ENCODE data around the gene TYMS. TPM values are rescaled to one million over a fixed set of nuclear protein-coding genes. Genes with fewer than 3 reads are reported as not detected.

Gene TYMS
- total RNA-seq, 2 donors from 2014 or later, result 81.9 to 90.0 TPM

- peaks cover 46% of the 10 kb centered on the region for H3K36me3 Mint-ChIP-seq (ENCODE audit: low read depth)
These were observed 4.7 kb downstream of the TYMS start for GRCh38 chr18:662197-662596.

GRCh38 chr18:666177-666576 is 8.7 kb downstream of the TYMS start:
- H3K9me3 Mint-ChIP-seq, result peaks cover 12% of the 10 kb centered on the region
- peaks cover 59% of the 10 kb centered on the region for H3K36me3 ChIP-seq (ENCODE audit: control insufficient read depth, insufficient read depth, low read length)
- peaks cover 16% of the 10 kb centered on the region for H3K9me3 ChIP-seq (ENCODE audit: control insufficient read depth, low read length)
- H3K27ac ChIP-seq (ENCODE audit: low read depth, low read length), result no peak overlapping the region
- no peaks in the 10 kb centered on the region for H3K4me1 Mint-ChIP-seq
- H3K36me3 Mint-ChIP-seq (ENCODE audit: low read depth), result peaks cover 57% of the 10 kb centered on the region
- TF ChIP-seq, protein P1, sequence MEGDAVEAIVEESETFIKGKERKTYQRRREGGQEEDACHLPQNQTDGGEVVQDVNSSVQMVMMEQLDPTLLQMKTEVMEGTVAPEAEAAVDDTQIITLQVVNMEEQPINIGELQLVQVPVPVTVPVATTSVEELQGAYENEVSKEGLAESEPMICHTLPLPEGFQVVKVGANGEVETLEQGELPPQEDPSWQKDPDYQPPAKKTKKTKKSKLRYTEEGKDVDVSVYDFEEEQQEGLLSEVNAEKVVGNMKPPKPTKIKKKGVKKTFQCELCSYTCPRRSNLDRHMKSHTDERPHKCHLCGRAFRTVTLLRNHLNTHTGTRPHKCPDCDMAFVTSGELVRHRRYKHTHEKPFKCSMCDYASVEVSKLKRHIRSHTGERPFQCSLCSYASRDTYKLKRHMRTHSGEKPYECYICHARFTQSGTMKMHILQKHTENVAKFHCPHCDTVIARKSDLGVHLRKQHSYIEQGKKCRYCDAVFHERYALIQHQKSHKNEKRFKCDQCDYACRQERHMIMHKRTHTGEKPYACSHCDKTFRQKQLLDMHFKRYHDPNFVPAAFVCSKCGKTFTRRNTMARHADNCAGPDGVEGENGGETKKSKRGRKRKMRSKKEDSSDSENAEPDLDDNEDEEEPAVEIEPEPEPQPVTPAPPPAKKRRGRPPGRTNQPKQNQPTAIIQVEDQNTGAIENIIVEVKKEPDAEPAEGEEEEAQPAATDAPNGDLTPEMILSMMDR (conservative IDR thresholded peaks at IDR 0.05), result peak; percentile 76
- WGBS, 2 experiments (ENCODE audit: insufficient coverage in 1 of 2, insufficient read length in 1 of 2), result 95 to 100% methylated on average over 8 of the region's 8 CpGs
- no peaks in the 10 kb centered on the region for H3K27me3 Mint-ChIP-seq (ENCODE audit: insufficient read depth)
- H3K27me3 ChIP-seq (ENCODE audit: control insufficient read depth, insufficient read depth, low read length, poor library complexity, severe bottlenecking), result no peaks in the 10 kb centered on the region
- peak; percentile 77 for DNase-seq
- H3K4me3 ChIP-seq (ENCODE audit: low read length), result no peak overlapping the region
- H3K4me3 Mint-ChIP-seq, result no peak overlapping the region
- no peaks in the 10 kb centered on the region for H3K4me1 ChIP-seq (ENCODE audit: control insufficient read depth, insufficient read depth, low read length)
- no peak overlapping the region for H3K9ac ChIP-seq (ENCODE audit: extremely low read depth, low read length, poor library complexity, severe bottlenecking)
- H3K27ac Mint-ChIP-seq, result no peak overlapping the region

More at GRCh38 chr18:662197-662596, 4.7 kb downstream of the TYMS start:
- peaks cover 31% of the 10 kb centered on the region for H3K9me3 ChIP-seq (ENCODE audit: control insufficient read depth, low read length)
- H3K27me3 ChIP-seq (ENCODE audit: control insufficient read depth, insufficient read depth, low read length, poor library complexity, severe bottlenecking), result no peaks in the 10 kb centered on the region
- no peak overlapping the region for H3K27ac ChIP-seq (ENCODE audit: low read depth, low read length)
- H3K4me1 ChIP-seq (ENCODE audit: control insufficient read depth, insufficient read depth, low read length), result no peaks in the 10 kb centered on the region
- Mint-ChIP-seq H3K27me3 (ENCODE audit: insufficient read depth) (peaks cover 2% of the 10 kb centered on the region), H3K9me3 (peaks cover 13% of the 10 kb centered on the region), H3K27ac (no peak overlapping the region), H3K4me3 (no peak overlapping the region), H3K4me1 (peaks cover 7% of the 10 kb centered on the region)
- peaks cover 44% of the 10 kb centered on the region for H3K36me3 ChIP-seq (ENCODE audit: control insufficient read depth, insufficient read depth, low read length)
- H3K9ac ChIP-seq (ENCODE audit: extremely low read depth, low read length, poor library complexity, severe bottlenecking), result no peak overlapping the region
- TF ChIP-seq, protein P1 (conservative IDR thresholded peaks at IDR 0.05), result no peak
- 96 to 100% methylated on average over 3 of the region's 4 CpGs for WGBS, 2 experiments (ENCODE audit: insufficient coverage in 1 of 2, insufficient read length in 1 of 2)
- DNase-seq, result no peak
- H3K4me3 ChIP-seq (ENCODE audit: low read length), result no peak overlapping the region

DNA sequence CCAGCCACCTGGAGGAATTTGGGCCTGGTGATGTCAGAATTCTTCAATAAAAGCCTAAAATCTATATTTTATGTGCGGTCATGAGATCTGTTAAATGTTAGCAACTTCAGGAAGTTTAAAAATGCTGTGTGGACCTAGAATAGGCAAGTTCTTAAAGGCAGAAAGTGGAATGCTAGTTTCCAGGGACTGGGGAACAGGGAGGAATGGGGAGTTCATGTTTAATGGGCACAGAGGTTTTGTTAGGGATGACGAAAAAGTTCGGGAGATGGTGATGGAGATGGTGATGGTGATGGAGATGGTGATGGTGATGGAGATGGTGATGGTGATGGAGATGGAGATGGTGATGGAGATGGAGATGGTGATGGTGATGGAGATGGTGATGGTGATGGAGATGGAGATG is 9.2 kb downstream of the TYMS start:
- peaks cover 60% of the 10 kb centered on the region for H3K36me3 ChIP-seq (ENCODE audit: control insufficient read depth, insufficient read depth, low read length)
- Mint-ChIP-seq H3K27me3 (ENCODE audit: insufficient read depth) (no peaks in the 10 kb centered on the region), H3K9me3 (peaks cover 8% of the 10 kb centered on the region), H3K27ac (no peak overlapping the region), H3K36me3 (ENCODE audit: low read depth) (peaks cover 57% of the 10 kb centered on the region), H3K4me3 (no peak overlapping the region), H3K4me1 (no peaks in the 10 kb centered on the region)
- no peaks in the 10 kb centered on the region for H3K4me1 ChIP-seq (ENCODE audit: control insufficient read depth, insufficient read depth, low read length)
- H3K27me3 ChIP-seq (ENCODE audit: control insufficient read depth, insufficient read depth, low read length, poor library complexity, severe bottlenecking), result no peaks in the 10 kb centered on the region
- H3K4me3 ChIP-seq (ENCODE audit: low read length), result no peak overlapping the region
- WGBS, 2 experiments (ENCODE audit: insufficient coverage in 1 of 2, insufficient read length in 1 of 2), result 98 to 100% methylated on average over 1 to 3 of the region's 3 CpGs
- DNase-seq, result peak; percentile 4
- TF ChIP-seq, protein P1 (conservative IDR thresholded peaks at IDR 0.05), result no peak
- H3K9ac ChIP-seq (ENCODE audit: extremely low read depth, low read length, poor library complexity, severe bottlenecking), result no peak overlapping the region
- H3K27ac ChIP-seq (ENCODE audit: low read depth, low read length), result no peak overlapping the region
- peaks cover 13% of the 10 kb centered on the region for H3K9me3 ChIP-seq (ENCODE audit: control insufficient read depth, low read length)
